ENCODE data around the gene SMAD4.

GRCh38 chr18:51076503-51076902 is 46.5 kb downstream of the SMAD4 start:
- TF ChIP-seq RFX5 (IDR thresholded peaks at IDR 0.05; ENCODE audit: low read depth, low read length) = no peak
- TF ChIP-seq SMYD3 (CRISPR knock-in tag; IDR thresholded peaks at IDR 0.05) = no peak
- TF ChIP-seq POLR2G (IDR thresholded peaks at IDR 0.05; ENCODE audit: low read depth, low read length) = no peak
- no peak for TF ChIP-seq XBP1 (CRISPR knock-in tag; IDR thresholded peaks at IDR 0.05)
- no peak for TF ChIP-seq KLF9 (CRISPR knock-in tag; IDR thresholded peaks at IDR 0.05; ENCODE audit: low read depth)
- TF ChIP-seq FOXK2 (IDR thresholded peaks at IDR 0.05) = no peak
- no peak for TF ChIP-seq BRCA1 (CRISPR knock-in tag; IDR thresholded peaks at IDR 0.05)
- TF ChIP-seq POLR2AphosphoS5 (IDR thresholded peaks at IDR 0.05; ENCODE audit: low read depth, low read length) = no peak
- no peak for TF ChIP-seq ISL2 (CRISPR knock-in tag; IDR thresholded peaks at IDR 0.05)
- no peak for TF ChIP-seq MAFK (conservative IDR thresholded peaks at IDR 0.05 in 1 of 2, IDR thresholded peaks at IDR 0.05 in 1 of 2; ENCODE audit: low read length in 2 of 2)
- TF ChIP-seq BRF2 (CRISPR knock-in tag; IDR thresholded peaks at IDR 0.05) = no peak
- no peak for TF ChIP-seq BHLHE40 (IDR thresholded peaks at IDR 0.05; ENCODE audit: low read length)
